T47D (cell line): ENCODE data around the gene FNDC3B.

Experiments used
- DNase-seq, 2 experiments: peaks; one replicate each; pipeline versions ENCODE4 v3.0.0 to v3.0.0-alpha.2; 2011 to 2012; ENCODE audit warnings: low read depth in 1 of 2, low spot score in 1 of 2
- JUND ChIP-seq: IDR thresholded peaks from 2 replicates; pipeline ENCODE4 v1.6.1; 2012; ENCODE audit warnings: low read depth
- in situ Hi-C: cut with HindIII; loops from 2 replicates; pipeline ENCODE4 v1.10.0; 2016; ENCODE audit warnings: low sequenced_read_pairs, low pct_unique_long_range_greater_than_20kb

Gene FNDC3B

DNA sequence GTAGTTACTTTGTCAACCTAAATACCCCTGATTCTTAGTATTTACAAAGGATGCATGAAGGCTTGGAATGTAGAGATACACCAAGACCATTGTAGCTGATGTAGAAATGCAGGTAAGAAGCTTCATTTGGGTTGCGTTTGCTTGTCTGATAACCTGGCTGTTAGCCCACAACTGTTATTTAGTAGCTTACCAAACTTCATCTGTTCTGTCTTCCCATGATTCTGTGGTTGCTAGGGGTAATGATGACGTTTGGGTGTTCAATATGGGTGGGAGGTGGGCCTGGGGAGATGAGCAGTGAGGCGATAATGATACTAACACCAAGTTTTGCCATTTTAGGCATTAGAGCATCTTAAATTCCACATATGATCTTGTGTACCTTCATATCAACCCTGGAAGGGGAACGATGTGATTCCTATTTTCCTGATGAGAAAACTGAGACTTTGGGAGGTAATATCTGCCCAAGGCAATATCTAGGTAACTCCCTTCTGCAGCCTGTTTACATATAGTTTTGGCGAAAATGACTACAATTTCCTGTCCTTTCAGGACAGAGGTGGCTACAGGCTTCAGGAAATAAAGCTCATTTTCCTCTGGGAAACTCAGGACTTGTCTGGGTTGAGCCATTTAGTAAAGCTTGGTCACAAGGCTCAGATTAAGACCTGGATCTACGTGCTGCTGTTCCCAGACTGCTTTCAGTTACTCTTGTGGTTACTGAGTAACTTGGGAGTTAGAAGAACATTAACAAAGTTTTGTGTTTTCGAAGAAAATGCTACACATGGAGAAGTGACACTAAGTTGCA, 26.8 kb downstream of the FNDC3B start:
- in situ Hi-C loops, result no loop called here
- DNase-seq, result no peak

DNA sequence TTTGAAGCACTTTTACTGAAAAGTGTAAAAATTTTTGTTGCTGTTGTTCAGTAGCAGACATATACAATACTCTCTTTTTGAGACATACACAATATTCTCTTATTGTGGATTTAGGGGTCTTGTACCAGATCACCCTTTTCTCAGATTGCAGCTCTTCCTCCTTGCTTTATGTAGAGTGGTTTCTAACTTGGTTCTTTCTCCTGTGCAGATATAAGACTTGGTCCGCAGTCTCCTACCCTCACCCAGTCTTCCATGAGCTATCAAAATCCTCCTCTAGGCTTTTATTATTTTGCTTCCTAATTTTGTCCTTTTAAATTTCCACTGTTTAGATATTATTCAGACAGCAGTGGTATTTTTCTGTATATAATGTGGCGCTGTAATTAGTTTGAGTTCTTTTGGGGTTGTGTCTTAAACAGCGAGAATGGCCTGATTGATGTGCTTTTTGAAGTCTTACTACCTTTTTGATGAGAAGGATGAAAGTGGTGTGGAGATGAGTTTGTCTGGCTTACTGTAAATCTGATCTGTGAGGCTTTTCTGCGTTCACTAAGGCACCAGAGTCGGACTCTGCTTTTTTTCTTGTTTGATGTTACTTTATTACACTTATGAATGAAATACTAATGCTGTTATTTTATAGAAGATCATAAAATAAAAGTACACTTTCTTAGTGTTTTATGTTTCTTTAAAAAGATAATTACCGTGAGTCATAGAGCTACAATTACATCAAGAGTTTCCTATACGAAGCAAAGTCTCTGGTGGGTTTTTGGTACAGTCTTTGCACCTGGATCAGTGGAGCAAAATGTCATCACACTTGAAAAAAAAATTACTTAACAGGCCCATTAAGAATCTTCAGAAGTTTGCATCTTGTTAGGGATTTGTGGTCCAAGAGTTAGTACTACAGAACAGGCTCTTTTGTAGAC, 27.8 kb downstream of the FNDC3B start:
- DNase-seq, result no peak
- no peak for TF ChIP-seq JUND
- in situ Hi-C loops, result no loop called here

More for the DNA sequence above, 26.8 kb downstream of the FNDC3B start:
- TF ChIP-seq JUND, result no peak

DNA sequence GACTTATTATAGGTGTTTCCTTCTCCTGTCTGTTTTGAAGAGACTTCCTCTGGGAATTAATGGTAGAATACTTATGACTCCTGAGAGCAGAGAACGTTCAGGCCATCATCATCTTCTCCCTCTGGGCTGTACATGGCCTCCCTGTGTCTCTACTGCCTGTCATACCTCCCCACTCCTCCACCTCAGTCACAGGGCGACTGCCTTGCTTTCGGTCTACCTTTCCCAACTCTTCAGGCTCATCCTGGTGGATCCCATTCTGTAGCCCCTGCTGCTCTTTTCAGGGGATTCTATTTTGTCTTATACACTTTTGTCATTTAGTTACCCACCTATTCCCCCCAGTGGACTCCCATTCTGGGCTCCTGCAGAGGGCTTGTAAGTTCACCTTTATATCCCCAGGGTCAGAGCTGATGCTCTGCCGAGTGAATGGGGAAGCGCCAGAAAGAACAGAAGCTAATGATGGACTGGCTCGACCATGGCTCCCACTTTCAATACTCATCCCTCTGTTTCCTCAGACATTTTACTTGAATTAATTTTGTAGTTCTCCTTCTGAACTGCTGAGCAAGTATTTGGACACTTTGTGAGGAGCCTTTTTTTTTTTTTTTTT, 28.6 kb downstream of the FNDC3B start:
- DNase-seq, result no peak
- no peak for TF ChIP-seq JUND
- in situ Hi-C loops, result no loop called here

DNA sequence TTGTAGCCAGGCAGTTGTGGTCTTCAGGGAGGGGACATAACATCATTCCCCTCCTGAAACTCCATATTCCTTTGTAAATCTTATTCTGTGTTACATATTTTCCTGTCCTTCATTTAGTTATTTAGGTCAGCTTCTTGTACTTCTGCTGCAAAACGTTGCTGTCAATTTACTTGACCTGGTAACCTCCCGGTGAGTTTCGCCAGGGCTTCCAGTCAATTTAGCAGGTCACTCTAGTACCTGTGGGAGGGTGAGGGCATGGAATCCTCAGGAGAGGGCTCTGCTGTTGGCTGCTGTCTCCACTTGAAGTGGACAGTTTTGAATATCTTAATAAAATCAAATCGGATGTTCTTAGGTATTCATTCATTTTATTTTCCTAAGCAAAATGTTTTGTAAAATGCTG, 29.6 kb downstream of the FNDC3B start:
- no peak for TF ChIP-seq JUND
- no peak for DNase-seq
- in situ Hi-C loops, result no loop called here

DNA sequence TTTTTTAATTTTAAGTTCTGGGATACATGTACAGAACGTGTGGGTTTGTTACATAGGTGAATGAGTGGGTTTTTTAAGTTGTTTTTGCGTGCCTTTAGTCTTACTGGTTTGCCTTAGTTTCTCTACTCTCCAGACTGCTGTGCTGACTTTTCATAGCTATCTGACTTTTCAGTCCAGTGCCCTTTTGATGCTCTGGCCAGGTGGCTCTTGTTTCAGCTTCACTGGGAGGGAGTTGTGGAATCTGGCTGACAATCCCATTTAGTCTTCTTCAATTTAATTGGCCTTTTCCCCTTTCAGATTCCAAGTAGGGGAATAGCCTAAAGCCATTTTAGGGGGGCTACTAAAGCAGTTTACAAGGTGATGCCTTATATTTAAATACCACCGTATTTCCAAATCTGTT, 30.1 kb downstream of the FNDC3B start:
- TF ChIP-seq JUND, result no peak
- in situ Hi-C loops, result no loop called here
- no peak for DNase-seq

DNA sequence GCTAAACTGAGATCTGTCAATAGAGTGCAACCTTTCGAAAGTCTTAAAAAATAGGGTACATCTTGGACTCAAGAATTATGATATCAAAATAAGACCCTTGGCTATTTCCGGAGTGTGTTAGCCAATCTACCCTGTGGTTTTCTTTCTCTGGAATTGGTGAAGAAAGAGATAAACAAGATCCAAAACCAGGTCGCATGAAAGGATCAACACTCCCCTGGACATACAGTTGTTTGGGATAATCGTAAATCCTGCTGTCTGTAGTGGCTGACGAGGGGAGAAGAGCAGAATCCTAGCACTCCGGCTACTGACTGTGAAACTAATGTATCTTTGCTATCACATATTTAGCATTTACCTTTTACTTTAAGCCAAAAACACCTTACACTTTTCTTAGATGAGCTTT, 30.9 kb downstream of the FNDC3B start:
- in situ Hi-C loops, result no loop called here
- no peak for TF ChIP-seq JUND
- no peak for DNase-seq

DNA sequence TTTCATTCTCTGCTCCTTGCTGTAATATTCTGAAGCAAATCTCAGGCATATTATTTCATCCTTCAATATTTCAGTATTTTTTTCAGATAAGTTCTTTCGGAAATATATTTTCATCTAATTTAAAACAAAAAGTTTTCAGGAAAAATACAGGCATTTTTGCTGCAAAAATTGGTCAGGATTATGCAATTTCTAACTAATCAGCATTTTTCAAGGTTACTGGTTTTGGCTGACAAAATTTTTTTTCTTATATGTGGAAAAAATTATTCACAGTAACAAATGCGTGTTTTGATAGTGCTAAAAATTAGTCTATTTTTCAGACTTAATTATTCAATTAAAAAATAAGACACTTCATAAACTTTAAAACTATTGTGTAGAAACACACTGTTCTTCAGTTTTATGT, 31.4 kb downstream of the FNDC3B start:
- TF ChIP-seq JUND, result no peak
- in situ Hi-C loops, result no loop called here
- no peak for DNase-seq

DNA sequence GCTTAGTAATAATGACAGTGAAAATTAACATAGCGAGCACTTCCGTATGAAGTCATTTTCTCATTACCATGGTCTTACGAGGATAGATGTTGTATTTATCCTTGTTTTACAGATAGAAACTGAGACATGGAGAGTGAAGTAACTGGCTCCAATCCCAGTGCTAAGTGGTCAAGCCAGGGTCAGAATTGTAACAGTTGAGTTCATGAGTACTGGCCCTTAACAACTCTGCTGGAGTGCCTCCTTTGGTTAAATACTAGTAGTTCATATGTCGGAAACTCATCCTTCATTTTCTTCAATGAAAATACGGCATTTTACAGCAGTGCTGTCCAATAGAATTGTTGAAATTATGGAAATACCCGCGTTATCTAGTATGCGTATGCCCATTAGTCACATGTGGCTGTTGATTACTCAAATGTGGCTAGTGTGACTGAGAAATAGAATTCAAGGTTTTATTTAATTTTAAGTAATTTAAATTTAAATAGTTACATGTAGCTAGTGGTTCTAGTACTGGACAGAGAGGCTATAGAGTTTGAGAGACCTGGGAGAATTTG, 32.5 kb downstream of the FNDC3B start:
- no peak for TF ChIP-seq JUND
- in situ Hi-C loops, result no loop called here
- no peak for DNase-seq

DNA sequence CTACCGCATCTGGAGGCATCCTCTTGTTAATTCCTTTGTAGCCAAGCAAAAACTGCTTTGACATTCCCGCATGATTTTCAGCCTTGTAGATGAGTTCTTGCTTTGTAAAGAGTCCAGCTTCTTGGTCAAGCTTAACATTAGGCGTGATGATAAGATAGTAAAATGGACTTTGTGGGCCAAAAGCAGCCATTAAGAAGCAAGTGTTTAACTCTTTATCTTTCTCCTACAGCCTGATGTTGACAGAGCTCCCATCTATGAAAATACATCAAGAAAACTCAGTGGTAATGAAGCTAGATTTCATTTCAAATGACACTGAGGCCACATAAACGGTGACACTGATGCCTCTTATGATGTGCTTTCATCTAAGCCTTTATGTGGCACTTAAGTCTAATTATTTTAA, 33.2 kb downstream of the FNDC3B start:
- in situ Hi-C loops, result no loop called here
- no peak for TF ChIP-seq JUND
- no peak for DNase-seq

DNA sequence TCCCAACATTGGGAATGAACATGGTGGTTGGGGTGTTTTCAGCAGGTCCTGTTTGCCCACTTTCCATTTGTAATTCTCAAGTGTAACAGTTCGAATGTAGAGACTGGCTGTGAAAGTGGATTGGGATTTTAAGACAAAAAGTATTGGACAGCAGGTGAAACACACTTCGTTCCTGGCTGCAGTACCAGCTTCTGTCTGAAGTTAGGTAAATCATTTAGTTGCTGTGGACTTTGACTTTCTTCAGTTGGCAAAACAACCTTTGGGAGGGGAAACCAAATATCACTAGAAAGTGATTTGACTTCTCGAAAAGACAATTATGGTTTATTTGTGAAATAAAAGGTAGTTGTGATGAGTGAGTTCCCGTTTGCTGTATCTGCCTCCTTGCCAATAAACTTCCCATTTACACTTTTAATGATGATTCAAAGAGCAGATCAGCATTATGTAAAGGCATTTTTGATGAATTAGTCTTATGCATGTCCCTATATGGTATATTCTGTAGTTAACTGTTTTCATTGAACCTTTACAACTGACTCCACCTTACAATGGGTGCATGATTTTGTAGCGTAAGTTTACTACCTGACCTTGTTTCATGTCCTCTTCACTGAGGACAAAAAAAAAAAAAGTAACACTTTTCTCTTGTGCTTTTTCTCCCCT, 34.0 kb downstream of the FNDC3B start:
- no peak for TF ChIP-seq JUND
- in situ Hi-C loops, result no loop called here
- no peak for DNase-seq

DNA sequence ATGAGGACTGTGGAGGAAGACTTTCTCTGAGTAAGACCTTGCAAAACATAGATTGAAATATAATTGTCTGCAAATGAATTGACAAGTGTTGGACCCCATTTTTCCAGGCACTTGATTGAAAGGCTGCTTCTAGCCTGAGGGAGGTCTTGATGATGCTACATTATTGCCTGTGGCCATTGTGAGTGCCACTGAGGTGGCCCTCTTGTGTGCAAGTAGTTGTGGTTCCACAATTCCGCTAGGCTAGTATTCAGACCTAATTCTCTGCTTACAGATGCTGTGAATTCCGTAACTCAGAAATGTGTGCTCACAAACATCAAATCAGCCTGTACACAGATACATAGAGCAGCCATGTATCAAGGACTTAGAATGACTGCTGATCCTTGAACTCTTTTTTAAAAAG, 34.7 kb downstream of the FNDC3B start:
- in situ Hi-C loops, result no loop called here
- no peak for DNase-seq
- no peak for TF ChIP-seq JUND

DNA sequence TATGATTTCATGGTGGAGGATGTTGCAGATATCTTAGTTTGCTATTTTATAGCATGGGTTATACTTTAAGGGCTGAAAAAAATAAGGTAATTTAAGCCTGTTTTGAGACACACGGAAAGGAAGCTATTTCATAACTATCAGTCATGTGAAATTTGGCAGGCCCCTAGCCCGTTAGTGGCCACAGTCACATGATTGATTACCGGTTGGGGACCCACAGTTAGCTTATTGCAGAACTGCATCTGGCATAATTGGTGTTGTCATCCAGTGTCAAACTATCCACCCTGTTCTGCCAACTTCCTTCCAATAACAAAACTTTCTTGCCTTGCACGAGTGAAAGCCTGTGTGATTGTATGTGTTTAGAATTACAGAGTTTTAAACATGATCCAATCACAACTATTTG, 35.2 kb downstream of the FNDC3B start:
- DNase-seq, result no peak
- in situ Hi-C loops, result no loop called here
- TF ChIP-seq JUND, result no peak
